22Rv1 (cell line): ENCODE measurements around the gene GPR108.
"Not testable (repeated sequence)": the region's sequence is repeated elsewhere in the genome, so short reads cannot be mapped to it uniquely, and the experiment has no call there.

Experiments
- H3K27ac ChIP-seq: fragments of 450-650 bp; 2 replicates; pipeline ENCODE4 v1.5.1; 2017
- CTCF ChIP-seq: fragments of 450-650 bp; IDR thresholded peaks from 2 replicates; pipeline ENCODE4 v1.5.1; 2017; ENCODE audit warnings: mild to moderate bottlenecking
- ZFX ChIP-seq: fragments of 450-650 bp; IDR thresholded peaks from 2 replicates; pipeline ENCODE4 v1.6.1; 2017; ENCODE audit warnings: antibody characterized with exemption, borderline replicate concordance

Gene GPR108

DNA sequence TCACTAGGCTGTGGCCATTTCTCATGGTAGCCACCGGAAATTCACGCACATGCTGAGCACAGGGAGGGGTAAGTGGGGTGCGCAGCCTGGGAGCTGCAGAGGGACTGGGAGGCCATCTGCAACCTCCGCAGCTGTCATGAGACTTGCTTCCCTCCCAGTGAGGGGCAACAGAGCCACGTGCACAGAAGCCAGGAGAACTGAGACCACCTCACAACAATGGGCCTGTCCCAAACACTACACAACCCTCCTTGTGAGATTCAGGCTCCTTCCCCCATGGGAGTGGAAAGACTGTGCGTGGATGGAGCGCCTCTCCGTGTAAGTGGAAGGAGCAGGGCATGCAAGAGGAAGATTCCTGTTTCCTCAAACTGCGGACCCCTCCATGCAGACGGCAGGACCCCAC, 25.8 kb downstream of the GPR108 start:
- TF ChIP-seq ZFX (no peak), CTCF (no peak)
- no peak overlapping the region for H3K27ac ChIP-seq

DNA sequence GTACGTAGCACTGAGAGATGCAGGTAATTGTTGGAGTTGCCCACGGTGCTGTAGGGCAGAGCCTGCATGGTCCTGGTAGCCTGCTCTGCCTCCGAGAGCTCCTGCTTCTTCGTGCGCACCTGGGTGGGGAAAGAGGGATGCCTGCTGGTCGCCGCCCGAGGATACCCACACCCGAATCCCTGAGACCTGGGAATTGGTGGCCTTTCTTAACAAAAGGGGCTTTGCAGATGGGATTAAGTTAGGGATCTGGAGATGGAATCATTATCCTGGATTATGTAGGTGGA, 26.4 kb downstream of the GPR108 start:
- no peak overlapping the region for H3K27ac ChIP-seq
- TF ChIP-seq ZFX (no peak), CTCF (no peak)

DNA sequence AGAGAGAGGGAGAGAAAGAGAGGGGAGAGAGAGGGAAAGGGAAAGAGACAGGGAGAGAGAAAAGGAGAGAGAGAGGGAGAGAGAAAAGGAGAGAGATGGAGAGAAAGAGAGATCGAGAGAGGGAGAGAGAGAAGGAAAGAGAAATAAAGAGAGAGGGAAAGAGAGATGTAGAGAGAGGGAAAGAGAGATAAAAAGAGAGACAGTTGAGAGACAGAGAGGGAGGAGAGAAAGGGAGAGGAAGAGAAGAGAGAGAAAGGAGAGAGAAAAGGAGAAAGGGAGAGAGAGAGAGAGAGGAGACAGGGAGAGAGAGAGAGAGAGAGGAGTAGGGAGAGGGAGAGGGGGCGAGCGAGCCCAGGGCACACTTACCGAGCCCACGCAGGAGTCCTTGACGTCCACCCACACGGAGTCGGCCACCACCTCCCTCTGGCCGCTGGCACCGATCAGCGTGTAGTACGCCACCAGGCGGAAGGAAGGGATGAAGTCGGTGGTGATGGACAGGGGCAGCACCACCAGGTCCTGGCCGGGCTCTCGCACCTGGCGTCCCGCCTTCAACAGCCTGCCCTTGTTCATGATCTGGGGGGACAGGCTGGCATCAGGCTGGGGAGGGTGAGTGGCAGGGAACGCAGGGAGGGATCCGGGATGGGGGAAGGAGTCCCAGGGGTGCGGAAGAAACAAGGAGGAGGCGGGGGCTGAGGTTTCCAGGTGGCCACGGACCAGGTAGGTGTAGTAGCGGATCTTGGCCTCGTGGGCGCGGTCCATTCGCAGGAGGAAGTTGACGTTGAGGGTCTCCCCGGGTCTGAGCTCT, 26.9 kb downstream of the GPR108 start:
- TF ChIP-seq CTCF (peak; percentile 75), ZFX (no peak)
- no peak overlapping the region for H3K27ac ChIP-seq

- no peak for TF ChIP-seq CTCF
- no peak for TF ChIP-seq ZFX
- no peak overlapping the region for H3K27ac ChIP-seq
Measured at GRCh38 chr19:6709549-6709948, 27.8 kb downstream of the GPR108 start.

DNA sequence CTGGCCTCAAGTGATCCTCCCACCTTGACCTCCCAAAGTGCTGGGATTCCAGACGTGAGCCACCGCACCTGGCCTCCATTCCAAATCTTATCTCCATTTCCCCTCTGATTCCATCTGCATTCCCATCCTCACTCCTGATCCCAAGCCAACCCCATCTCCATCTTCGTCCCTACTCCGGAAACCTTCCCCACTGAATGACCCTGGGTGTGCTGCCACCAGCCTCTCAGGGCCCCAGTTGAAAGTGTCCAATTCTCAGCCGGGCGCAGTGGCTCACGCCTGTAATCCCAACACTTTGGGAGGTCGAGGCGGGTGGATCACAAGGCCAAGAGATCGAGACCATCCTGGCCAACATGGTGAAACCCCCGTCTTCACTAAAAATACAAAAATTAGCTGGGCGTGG, 28.5 kb downstream of the GPR108 start:
- not testable (repeated sequence) for H3K27ac ChIP-seq

DNA sequence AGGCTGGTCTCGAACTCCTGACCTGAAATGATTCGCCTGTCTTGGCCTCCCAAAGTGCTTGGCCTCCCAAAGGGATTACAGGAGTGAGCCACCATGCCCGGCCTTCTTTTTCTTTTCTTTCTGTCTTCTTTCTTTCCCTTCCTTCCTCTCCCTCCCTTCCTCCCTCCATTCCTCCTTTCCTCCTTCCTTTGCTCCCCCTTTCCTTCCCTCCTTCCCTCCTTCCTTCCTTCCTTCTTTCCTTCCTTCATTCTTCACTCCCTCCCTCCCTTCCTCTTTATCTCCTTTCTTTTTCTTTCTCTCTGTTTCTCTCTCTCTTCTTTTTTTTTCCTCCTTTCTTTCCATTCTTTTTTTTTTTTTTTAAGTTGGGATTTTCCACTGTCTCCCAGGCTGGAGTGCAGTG, 29.0 kb downstream of the GPR108 start:
- TF ChIP-seq CTCF (no peak), ZFX (no peak)
- no peak overlapping the region for H3K27ac ChIP-seq

- TF ChIP-seq ZFX (no peak), CTCF (no peak)
- no peak overlapping the region for H3K27ac ChIP-seq
Measured at GRCh38 chr19:6707658-6708018, 29.7 kb downstream of the GPR108 start.
